GM18861 (cell line): ENCODE measurements around the gene EP400.

Source experiments
- ATAC-seq: cut with Tn5 transposase; IDR thresholded peaks from one replicate; pipeline ENCODE4 v1.9.1; 2021; ENCODE audit not compliant: unreplicated experiment

The EP400 gene

GRCh38 chr12:132015686-132016430 is 66.1 kb downstream of the EP400 start:
- no peak for ATAC-seq

GRCh38 chr12:132018193-132018916 is 68.6 kb downstream of the EP400 start:
- ATAC-seq = no peak

- no peak for ATAC-seq
These were observed 70.1 kb downstream of the EP400 start for GRCh38 chr12:132019891-132020290.

GRCh38 chr12:132020292-132020691 is 70.5 kb downstream of the EP400 start:
- no peak for ATAC-seq

- no peak for ATAC-seq
These were observed 71.5 kb downstream of the EP400 start for GRCh38 chr12:132021031-132021871.

GRCh38 chr12:132021965-132022364 is 72.2 kb downstream of the EP400 start:
- ATAC-seq = no peak

- ATAC-seq = no peak
These were observed 73.9 kb downstream of the EP400 start for GRCh38 chr12:132023658-132024057.

GRCh38 chr12:132024758-132025157 is 75.0 kb downstream of the EP400 start:
- ATAC-seq = no peak

GRCh38 chr12:132025526-132025925 is 75.8 kb downstream of the EP400 start:
- ATAC-seq = no peak

GRCh38 chr12:132026061-132026795 is 76.5 kb downstream of the EP400 start:
- ATAC-seq = no peak

GRCh38 chr12:132026796-132027500 is 77.2 kb downstream of the EP400 start:
- ATAC-seq = no peak

GRCh38 chr12:132027636-132028035 is 77.9 kb downstream of the EP400 start:
- ATAC-seq = no peak

GRCh38 chr12:132028111-132028510 is 78.4 kb downstream of the EP400 start:
- ATAC-seq = no peak

- ATAC-seq = no peak
These were observed 80.0 kb downstream of the EP400 start for GRCh38 chr12:132029503-132030300.

- ATAC-seq = no peak
These were observed 80.8 kb downstream of the EP400 start for GRCh38 chr12:132030367-132031038.

- ATAC-seq = no peak
These were observed 83.9 kb downstream of the EP400 start for GRCh38 chr12:132033627-132034026.

GRCh38 chr12:132036063-132036683 is 86.4 kb downstream of the EP400 start:
- ATAC-seq = no peak

GRCh38 chr12:132040906-132041606 is 91.3 kb downstream of the EP400 start:
- ATAC-seq = no peak
